ENCODE data around the gene PIK3C2A.

- no peak for TF ChIP-seq CTCF (IDR thresholded peaks at IDR 0.05)
- TF ChIP-seq POLR2AphosphoS5 (IDR thresholded peaks at IDR 0.05), result no peak
- TF ChIP-seq POLR2A (IDR thresholded peaks at IDR 0.05), result no peak
Measured at GRCh38 chr11:17218403-17218802, 10.6 kb upstream of the PIK3C2A start.

All from suprapubic skin (tissue), 4 donors.